Measurements from ENCODE around the gene TBX10.
"Not testable (repeated sequence)": the region's sequence is repeated elsewhere in the genome, so short reads cannot be mapped to it uniquely, and the experiment has no call there.

Gene TBX10

GRCh38 chr11:67644472-67645418 lies 5.2 kb upstream of the TBX10 start:
- no peak for DNase-seq

DNA sequence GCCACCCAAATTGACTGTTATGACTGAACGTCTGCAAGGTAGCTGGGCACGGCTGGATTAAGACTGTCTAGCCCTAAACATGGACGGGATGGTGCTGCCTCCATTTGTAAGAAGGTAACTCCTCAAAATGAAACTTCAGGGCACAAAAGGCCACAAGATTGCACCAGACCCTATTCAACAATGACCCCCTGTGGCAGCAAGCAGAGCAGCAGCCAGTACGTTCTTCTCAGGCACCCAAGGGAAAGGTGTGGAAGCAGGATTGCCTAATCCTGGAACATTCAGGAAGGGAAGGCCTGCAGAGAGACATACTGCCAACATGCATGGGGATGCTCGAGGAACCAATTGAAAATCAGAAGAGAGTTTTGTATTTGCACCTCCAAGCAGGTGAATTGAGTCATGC lies 4.5 kb upstream of the TBX10 start:
- DNase-seq = no peak

GRCh38 chr11:67642173-67643120 lies 2.9 kb upstream of the TBX10 start:
- no peak for DNase-seq

- DNase-seq = no peak
Observed at GRCh38 chr11:67641338-67642172, 2.0 kb upstream of the TBX10 start.

- no peak for DNase-seq
Observed at GRCh38 chr11:67640758-67641337, 1.3 kb upstream of the TBX10 start.

DNA sequence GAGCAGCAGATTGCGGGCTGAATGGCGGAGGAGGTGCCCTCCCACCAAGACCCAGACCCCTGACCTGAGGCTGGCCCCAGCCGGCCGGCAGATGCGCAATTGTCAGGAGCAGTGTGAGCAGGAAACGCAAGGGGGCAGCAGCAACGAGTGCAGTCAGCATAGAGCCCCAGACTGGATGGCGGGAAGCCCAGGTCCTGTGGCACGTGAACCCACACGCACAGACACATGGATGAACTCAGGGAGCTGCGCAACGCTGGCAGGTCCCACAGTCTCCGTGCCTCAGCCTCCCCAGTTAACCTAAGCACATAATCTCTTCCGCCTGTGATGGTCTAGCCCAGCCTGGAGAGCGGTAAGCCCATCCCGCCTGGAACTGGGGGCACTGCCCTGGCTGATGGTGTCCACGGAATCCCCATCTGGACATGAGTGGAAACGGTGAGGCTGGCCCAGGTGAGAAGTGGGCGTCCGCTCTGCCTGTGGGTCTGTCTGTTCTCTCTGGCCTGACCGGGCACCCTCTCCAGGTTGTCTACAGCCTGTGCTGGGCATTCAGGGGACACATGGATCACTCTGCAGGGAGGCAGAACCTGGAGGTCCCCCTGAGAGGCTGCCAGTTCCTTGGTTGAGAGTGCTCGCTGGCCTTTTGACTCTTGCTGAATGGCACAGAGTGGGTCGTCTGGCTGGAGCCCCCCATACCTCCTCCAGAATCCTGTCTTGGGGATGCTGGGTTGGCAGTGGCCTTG lies 626 bp upstream of the TBX10 start:
- peak; percentile 49 for DNase-seq

DNA sequence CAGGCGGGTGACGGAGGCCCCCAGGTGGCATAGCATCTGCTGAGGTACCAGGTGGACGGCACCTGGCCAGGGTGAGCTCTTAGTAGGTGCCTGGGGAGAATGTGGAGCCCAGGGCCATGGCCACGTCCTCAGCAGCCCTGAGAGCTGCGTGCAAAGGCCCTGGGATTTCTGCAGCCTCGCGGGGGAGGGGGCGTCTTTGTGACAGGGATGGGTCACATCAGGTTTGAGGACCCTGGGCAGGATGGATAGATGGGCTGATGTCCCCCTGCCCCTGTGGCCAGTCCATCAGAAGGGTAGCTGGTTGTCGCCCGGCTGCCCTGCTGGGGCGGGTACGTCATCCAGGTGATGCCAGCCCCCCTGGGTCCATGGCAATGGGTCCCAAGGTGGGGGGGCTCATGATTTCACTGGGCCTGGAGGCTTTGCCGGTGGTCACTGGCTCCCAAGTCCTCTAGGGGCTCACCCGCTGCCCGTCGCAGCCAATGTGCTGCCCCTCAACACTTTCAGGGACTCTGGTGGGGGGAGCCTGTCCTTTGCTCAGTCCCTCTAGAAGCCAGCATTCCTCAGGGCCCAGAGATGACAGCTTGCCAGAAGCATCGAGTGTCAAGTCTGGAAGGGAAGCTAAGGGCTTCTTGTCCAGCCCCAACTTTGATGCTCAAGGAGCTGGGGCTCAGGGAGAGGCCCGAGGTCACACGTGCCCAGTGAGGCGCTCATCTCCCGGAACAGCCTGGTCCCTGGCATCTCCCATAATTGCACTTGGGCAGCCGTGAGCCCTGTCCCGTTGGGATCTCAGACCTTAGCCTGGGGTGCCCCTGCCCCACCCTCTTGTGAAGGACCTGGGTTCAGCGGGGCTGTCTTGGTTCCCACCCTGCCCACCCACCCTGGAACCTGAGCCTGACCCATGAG lies 777 bp downstream of the TBX10 start:
- DNase-seq = no peak

GRCh38 chr11:67637441-67637840 lies 2.1 kb downstream of the TBX10 start:
- DNase-seq = not testable (repeated sequence)

DNA sequence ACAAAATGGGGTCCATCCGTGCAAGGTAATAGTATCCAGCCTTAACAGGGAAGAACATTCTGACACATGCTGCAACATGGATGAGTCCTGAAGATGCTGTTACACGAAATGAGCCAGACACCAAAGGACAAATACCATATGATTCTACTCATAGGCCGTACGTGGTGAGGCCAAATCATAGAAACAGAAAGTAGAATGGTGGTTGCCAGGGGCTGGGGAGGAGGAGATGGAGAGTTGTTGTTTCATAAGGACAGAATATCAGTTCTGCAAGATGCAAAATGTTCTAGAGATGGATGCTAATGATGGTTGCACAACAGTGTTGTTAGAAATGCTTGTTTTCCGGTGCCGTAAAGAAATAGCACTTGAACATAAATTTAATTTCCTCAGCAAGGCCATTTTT lies 2.6 kb downstream of the TBX10 start:
- no peak for DNase-seq

- no peak for DNase-seq
Observed at GRCh38 chr11:67635231-67635521, 4.4 kb downstream of the TBX10 start.

- DNase-seq = no peak
Observed at GRCh38 chr11:67634366-67635230, 5.0 kb downstream of the TBX10 start.

DNA sequence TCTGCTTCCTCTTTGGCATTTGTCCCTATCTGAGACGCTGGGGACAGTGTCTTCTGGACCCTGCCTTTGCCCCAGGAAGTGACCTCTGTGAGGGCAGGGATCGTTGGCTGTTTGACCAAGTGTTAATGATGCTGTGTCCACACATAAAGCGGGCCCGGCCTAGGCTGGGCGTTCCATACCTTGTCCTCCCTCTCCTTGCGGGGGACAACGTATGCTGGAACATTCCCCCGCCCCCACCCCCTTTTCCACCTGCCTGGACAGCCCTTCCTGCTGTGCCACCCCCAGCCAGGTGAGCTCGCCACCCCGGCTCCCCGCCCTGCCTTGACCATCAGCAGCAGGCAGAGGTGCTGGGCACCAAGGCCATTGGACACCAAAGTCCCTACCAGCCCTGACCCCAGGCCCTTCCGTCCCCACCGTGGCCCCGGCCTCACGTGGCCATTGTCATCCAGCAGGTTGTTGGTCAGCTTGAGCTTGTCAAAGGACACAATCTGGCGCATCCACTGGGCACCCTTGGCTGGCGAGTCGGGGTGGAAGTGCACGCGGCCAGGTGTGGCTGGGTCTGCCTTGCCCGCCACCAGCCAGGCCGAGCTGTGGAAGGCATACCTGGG lies 5.7 kb downstream of the TBX10 start:
- DNase-seq = no peak

DNA sequence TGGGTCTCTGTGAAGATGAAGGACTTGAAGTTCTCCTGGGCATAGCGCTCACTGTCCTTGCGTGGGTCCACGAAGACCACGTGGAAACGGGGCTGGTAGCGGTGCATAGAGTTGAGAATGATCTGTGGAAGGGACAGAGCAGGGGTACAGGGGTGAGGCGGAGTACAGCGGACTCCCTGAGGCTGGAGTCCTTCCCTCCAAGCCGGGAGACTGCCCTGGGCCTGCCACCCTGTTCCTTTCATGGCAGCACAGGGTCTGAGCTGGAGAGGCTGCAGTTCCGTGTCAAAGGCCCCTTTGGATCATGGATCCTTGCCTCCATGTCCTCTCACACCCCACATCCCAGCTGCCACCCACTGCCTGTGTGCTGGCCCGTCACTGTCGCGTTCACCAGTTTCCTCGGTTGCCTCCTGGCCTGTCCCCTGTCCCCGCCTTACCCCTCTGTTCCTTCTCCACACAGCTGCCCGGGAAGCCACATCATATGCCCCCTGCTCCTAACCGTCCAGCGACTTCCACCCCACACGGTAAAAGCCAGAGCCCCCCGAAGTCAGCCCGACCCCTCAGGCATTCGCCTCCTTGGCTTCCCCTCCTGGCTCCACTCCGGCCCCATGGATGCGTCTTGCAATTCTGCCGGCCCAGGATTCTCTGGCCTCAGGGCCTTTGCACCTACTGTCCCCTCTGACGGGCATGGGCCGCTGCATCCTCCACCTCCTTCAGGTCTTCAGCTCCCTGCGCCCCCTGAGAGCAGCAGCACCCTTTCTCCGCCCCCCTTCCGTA lies 6.4 kb downstream of the TBX10 start:
- no peak for DNase-seq

DNA sequence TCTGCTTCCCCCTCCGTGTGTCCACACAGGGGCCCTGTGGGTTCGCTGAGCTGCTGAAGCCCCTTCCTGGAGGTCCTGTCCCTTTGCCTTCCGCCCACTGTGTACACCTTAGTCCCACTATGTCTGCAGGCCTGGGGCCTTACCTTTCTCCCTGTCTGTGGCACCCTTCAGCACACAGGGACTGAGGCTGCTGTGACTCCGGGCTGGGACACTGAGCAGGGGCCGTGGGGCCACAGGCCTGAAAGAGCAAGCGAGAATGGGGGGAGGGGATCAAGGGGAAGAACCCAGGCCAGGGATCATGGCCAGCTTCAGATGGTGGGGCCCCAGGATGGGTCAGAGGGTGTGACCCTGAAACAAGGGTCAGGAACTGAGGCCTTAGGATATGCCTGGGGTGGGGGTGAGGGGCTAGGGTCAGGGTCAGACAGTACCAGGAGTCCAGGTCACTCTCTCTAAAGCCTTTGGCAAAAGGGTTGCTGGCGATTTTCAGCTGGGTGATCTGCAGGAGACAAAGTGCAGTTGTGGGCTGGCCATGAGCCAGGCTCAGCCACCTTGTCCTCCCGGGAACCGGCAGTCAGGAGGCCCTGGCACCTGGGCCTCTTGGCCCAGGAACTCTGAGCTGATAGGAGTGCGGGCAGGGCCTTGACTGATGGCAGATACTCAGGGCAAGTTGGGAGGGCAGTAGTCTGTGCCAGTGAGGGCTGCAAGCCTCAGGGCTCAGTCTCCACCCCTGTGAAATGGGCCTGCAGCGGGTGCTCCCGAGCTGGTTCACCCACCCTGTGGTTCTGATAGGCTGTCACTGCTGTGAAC lies 7.2 kb downstream of the TBX10 start:
- no peak for DNase-seq

- DNase-seq = no peak
Observed at GRCh38 chr11:67631853-67632174, 7.7 kb downstream of the TBX10 start.

DNA sequence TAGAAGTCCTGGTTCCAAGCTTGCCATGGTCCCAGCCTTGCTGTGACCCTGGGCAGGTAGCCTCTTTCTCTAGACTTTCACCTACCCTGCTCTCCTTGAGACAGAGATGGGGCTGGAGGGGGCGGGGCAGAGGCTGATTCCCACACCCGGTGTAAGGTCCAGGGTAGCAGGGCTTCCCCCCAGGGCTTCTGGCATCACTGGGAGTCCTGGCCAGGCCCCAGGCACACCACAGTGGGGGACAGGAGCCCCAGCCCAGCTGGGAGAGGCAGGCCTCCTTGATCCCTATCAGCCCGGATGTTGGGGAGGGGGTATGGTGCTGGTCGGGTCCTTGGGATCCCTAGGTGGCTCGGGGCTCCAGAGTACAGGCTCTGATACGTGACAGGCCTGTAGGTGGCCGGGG lies 8.2 kb downstream of the TBX10 start:
- no peak for DNase-seq

- DNase-seq = no peak
Observed at GRCh38 chr11:67630943-67631331, 8.6 kb downstream of the TBX10 start.

Measured in CD4-positive, alpha-beta T cell treated with Interleukin-4 for 4 hours (primary cell).